ENCODE results near the gene CYP4V2. TPM values are rescaled to one million over a fixed set of nuclear protein-coding genes. Genes with fewer than 3 reads are reported as not detected.
A peak's percentile ranks its signal among the peaks of the same experiment; 100 is the strongest.

Gene CYP4V2
- total RNA-seq, 4 donors from 2014 or later, result 44.0 to 83.8 (median 61.3) TPM

GRCh38 chr4:186146458-186146857 lies 44.9 kb upstream of the CYP4V2 start:
- intact Hi-C loops (cut with DNase I; ENCODE audit: low total_unique reads), result loop anchor here (5.0 kb wide), 1 partner anchor 46 kb away; the partner anchor contains the start of gene CYP4V2

GRCh38 chr4:186148336-186148975 lies 42.9 kb upstream of the CYP4V2 start:
- H3K4me1 ChIP-seq, result peaks cover 0 to 7% (median 5%) of the 10 kb centered on the region in 4 donors
- intact Hi-C loops (cut with DNase I; ENCODE audit: low total_unique reads), result loop anchor here (5.0 kb wide), 1 partner anchor 44 kb away; the partner anchor contains the start of gene CYP4V2
- H3K4me3 ChIP-seq, result no peak overlapping the region
- DNase-seq, result no peak
- no peak overlapping the region for H3K27ac ChIP-seq
- WGBS, 2 donors (ENCODE audit: low coverage in 1 of 2), result 75 to 83% methylated on average over 1 of the region's 1 CpG
- in situ Hi-C loops (cut with MboI; ENCODE audit: low pct_ligation_motif_present in 1 of 4, low pct_unique_long_range_greater_than_20kb in 1 of 4, low sequenced_read_pairs in 3 of 4), result no loop called here
- no peaks in the 10 kb centered on the region for H3K36me3 ChIP-seq
- no peaks in the 10 kb centered on the region for H3K27me3 ChIP-seq
- H3K9me3 ChIP-seq, result no peaks in the 10 kb centered on the region
- TF ChIP-seq, protein P1, sequence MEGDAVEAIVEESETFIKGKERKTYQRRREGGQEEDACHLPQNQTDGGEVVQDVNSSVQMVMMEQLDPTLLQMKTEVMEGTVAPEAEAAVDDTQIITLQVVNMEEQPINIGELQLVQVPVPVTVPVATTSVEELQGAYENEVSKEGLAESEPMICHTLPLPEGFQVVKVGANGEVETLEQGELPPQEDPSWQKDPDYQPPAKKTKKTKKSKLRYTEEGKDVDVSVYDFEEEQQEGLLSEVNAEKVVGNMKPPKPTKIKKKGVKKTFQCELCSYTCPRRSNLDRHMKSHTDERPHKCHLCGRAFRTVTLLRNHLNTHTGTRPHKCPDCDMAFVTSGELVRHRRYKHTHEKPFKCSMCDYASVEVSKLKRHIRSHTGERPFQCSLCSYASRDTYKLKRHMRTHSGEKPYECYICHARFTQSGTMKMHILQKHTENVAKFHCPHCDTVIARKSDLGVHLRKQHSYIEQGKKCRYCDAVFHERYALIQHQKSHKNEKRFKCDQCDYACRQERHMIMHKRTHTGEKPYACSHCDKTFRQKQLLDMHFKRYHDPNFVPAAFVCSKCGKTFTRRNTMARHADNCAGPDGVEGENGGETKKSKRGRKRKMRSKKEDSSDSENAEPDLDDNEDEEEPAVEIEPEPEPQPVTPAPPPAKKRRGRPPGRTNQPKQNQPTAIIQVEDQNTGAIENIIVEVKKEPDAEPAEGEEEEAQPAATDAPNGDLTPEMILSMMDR (IDR thresholded peaks at IDR 0.05), result no peak
- no peak for TF ChIP-seq POLR2AphosphoS5 (IDR thresholded peaks at IDR 0.05)
- no peak for TF ChIP-seq EP300 (IDR thresholded peaks at IDR 0.05; ENCODE audit: low read depth)
- TF ChIP-seq POLR2A (IDR thresholded peaks at IDR 0.05), result no peak

More at GRCh38 chr4:186146458-186146857, 44.9 kb upstream of the CYP4V2 start:
- Histone ChIP-seq H3K4me3 (no peak overlapping the region), H3K27ac (no peak overlapping the region), H3K9me3 (no peaks in the 10 kb centered on the region), H3K27me3 (no peaks in the 10 kb centered on the region), H3K4me1 (peaks cover 0 to 7% (median 5%) of the 10 kb centered on the region in 4 donors), H3K36me3 (no peaks in the 10 kb centered on the region)
- 70 to 84% methylated on average over 7 to 9 of the region's 9 CpGs for WGBS, 2 donors (ENCODE audit: low coverage in 1 of 2)
- TF ChIP-seq, protein P1 (IDR thresholded peaks at IDR 0.05), result no peak
- no peak for TF ChIP-seq EP300 (IDR thresholded peaks at IDR 0.05; ENCODE audit: low read depth)
- no peak for TF ChIP-seq POLR2AphosphoS5 (IDR thresholded peaks at IDR 0.05)
- TF ChIP-seq POLR2A (IDR thresholded peaks at IDR 0.05), result no peak
- DNase-seq, result no peak
- in situ Hi-C loops (cut with MboI; ENCODE audit: low pct_ligation_motif_present in 1 of 4, low pct_unique_long_range_greater_than_20kb in 1 of 4, low sequenced_read_pairs in 3 of 4), result no loop called here

GRCh38 chr4:186149872-186150271 lies 41.5 kb upstream of the CYP4V2 start:
- DNase-seq, result peak; percentile 45
- H3K4me3 ChIP-seq, result no peak overlapping the region
- intact Hi-C loops (cut with DNase I; ENCODE audit: low total_unique reads), result loop anchor here (5.0 kb wide), 1 partner anchor 42 kb away; the partner anchor contains the start of gene CYP4V2
- in situ Hi-C loops (cut with MboI; ENCODE audit: low pct_ligation_motif_present in 1 of 4, low pct_unique_long_range_greater_than_20kb in 1 of 4, low sequenced_read_pairs in 3 of 4), result no loop called here
- H3K27me3 ChIP-seq, result no peaks in the 10 kb centered on the region
- WGBS, 2 donors (ENCODE audit: low coverage in 1 of 2), result 66 to 95% methylated on average over 7 to 14 of the region's 14 CpGs
- no peak for TF ChIP-seq POLR2A (IDR thresholded peaks at IDR 0.05)
- TF ChIP-seq, protein P1 (IDR thresholded peaks at IDR 0.05), result peak in 4 of 5 experiments; percentile 20 to 61 (median 30)
- H3K9me3 ChIP-seq, result no peaks in the 10 kb centered on the region
- H3K27ac ChIP-seq, result peak overlapping the region in 1 of 4 donors; percentile 21
- no peaks in the 10 kb centered on the region for H3K36me3 ChIP-seq
- peaks cover 0 to 7% (median 5%) of the 10 kb centered on the region in 4 donors for H3K4me1 ChIP-seq

GRCh38 chr4:186150926-186151325 lies 40.4 kb upstream of the CYP4V2 start:
- in situ Hi-C loops (cut with MboI; ENCODE audit: low pct_ligation_motif_present in 1 of 4, low pct_unique_long_range_greater_than_20kb in 1 of 4, low sequenced_read_pairs in 3 of 4) (no loop called here), intact Hi-C loops (cut with DNase I; ENCODE audit: low total_unique reads) (no loop called here)
- 90 to 96% methylated on average over 5 to 13 of the region's 13 CpGs for WGBS, 2 donors (ENCODE audit: low coverage in 1 of 2)

More at GRCh38 chr4:186150926-186151325, 40.4 kb upstream of the CYP4V2 start:
- no peaks in the 10 kb centered on the region for H3K36me3 ChIP-seq
- DNase-seq, result no peak
- TF ChIP-seq POLR2A (IDR thresholded peaks at IDR 0.05), result no peak
- TF ChIP-seq, protein P1 (IDR thresholded peaks at IDR 0.05), result no peak
- H3K9me3 ChIP-seq, result no peaks in the 10 kb centered on the region
- H3K27ac ChIP-seq, result no peak overlapping the region
- H3K27me3 ChIP-seq, result no peaks in the 10 kb centered on the region
- no peaks in the 10 kb centered on the region for H3K4me1 ChIP-seq
- no peak overlapping the region for H3K4me3 ChIP-seq

All from transverse colon (tissue), 4 donors.